Esophagus muscularis mucosa (tissue), 4 donors: ENCODE results near the gene MOXD1. TPM values are rescaled to one million over a fixed set of nuclear protein-coding genes. Genes with fewer than 3 reads are reported as not detected.
"Not testable (repeated sequence)": the region's sequence is repeated elsewhere in the genome, so short reads cannot be mapped to it uniquely, and the experiment has no call there.

ENCODE experiments used
- DNase-seq: peaks from one replicate; pipeline ENCODE4 v3.0.0-alpha.2; 2017; ENCODE audit errors: extremely low spot score
- H3K27ac ChIP-seq, 4 donors: fragments of 200-600 bp; sonication (generic); replicated peaks in 1 of 4; 1 replicate in 3 of 4; 2 replicates in 1 of 4; pipeline ENCODE4 v1.5.1; 2016 to 2019; ENCODE audit warnings: mild to moderate bottlenecking in 1 of 4
- H3K27me3 ChIP-seq, 4 donors: fragments of 200-600 bp; sonication (generic); one replicate each; pipeline versions ENCODE4 v1.5.1 to v1.6.0; 2016 to 2019
- H3K36me3 ChIP-seq, 4 donors: fragments of 200-600 bp; sonication (generic); one replicate each; pipeline ENCODE4 v1.5.1; 2016 to 2019
- H3K4me1 ChIP-seq, 4 donors: fragments of 200-600 bp; sonication (generic); one replicate each; pipeline ENCODE4 v1.5.1; 2016 to 2019
- H3K4me3 ChIP-seq, 4 donors: fragments of 200-600 bp; sonication (generic); 1 replicate in 2 of 4; 2 replicates in 2 of 4; pipeline ENCODE4 v1.5.1; 2016 to 2019; ENCODE audit warnings: mild to moderate bottlenecking in 4 of 4, moderate library complexity in 1 of 4
- H3K9me3 ChIP-seq, 4 donors: fragments of 200-600 bp; sonication (generic); 1 replicate in 3 of 4; 2 replicates in 1 of 4; pipeline ENCODE4 v1.5.1; 2016 to 2019
- CTCF ChIP-seq, 3 experiments: fragments of 200-600 bp in 2 of 3; fragments of 450-650 bp in 1 of 3; sonication (generic) in 2 of 3; IDR thresholded peaks; one replicate each; pipeline ENCODE4 v1.5.1; 2017 to 2019; ENCODE audit warnings: antibody characterized with exemption in 3 of 3, mild to moderate bottlenecking in 2 of 3, moderate library complexity in 1 of 3
- EP300 ChIP-seq: sonication (generic); formaldehyde crosslinking; IDR thresholded peaks from one replicate; pipeline ENCODE4 v1.6.1; 2017; ENCODE audit warnings: antibody characterized with exemption
- POLR2A ChIP-seq: fragments of 450-650 bp; IDR thresholded peaks from one replicate; pipeline ENCODE4 v1.6.1; 2017; ENCODE audit warnings: antibody characterized with exemption, moderate library complexity, mild to moderate bottlenecking, low read depth
- POLR2AphosphoS5 ChIP-seq, 2 donors: sonication (generic); formaldehyde crosslinking; IDR thresholded peaks; one replicate each; pipeline ENCODE4 v1.6.1; 2017; ENCODE audit warnings: antibody characterized with exemption in 2 of 2
- WGBS: methylation state at CpG from one replicate; pipeline ENCODE4 v1.1.5; 2018; 5-methylcytosine and 5-hydroxymethylcytosine counted together
- intact Hi-C: fragments of 100-400 bp; cut with DNase I; formaldehyde crosslinking; loops from one replicate; pipeline ENCODE4 v1.15.1; 2023
- total RNA-seq, 4 donors: library from RNA; depleted of rRNA; stranded (reverse); fragments of >200 nt; gene quantifications; one replicate each; pipeline versions ENCODE4 v1.1.0 to v1.2.1, GENCODE V29; 2016

The MOXD1 gene
- total RNA-seq, 4 donors from 2014 or later = 14.2 to 32.4 (median 23.6) TPM

GRCh38 chr6:132270726-132271402 is 130.4 kb downstream of the MOXD1 start:
- H3K27ac ChIP-seq = no peak overlapping the region
- H3K4me1 ChIP-seq = peaks cover 0 to 18% (median 12%) of the 10 kb centered on the region in 4 donors
- peaks cover 0 to 10% (median 0%) of the 10 kb centered on the region in 4 donors for H3K27me3 ChIP-seq
- no peaks in the 10 kb centered on the region for H3K9me3 ChIP-seq
- 43% methylated on average over 4 of the region's 4 CpGs for WGBS
- no peak for TF ChIP-seq POLR2AphosphoS5 (IDR thresholded peaks at IDR 0.05)
- TF ChIP-seq POLR2A = no peak
- TF ChIP-seq CTCF (IDR thresholded peaks at IDR 0.05) = no peak
- no peak for TF ChIP-seq EP300
- intact Hi-C loops = no loop called here
- H3K4me3 ChIP-seq = no peak overlapping the region
- no peak for DNase-seq
- H3K36me3 ChIP-seq = no peaks in the 10 kb centered on the region

GRCh38 chr6:132268666-132269065 is 132.6 kb downstream of the MOXD1 start:
- H3K27ac ChIP-seq, intact Hi-C loops, DNase-seq, H3K27me3 ChIP-seq, H3K9me3 ChIP-seq, H3K4me3 ChIP-seq, H3K36me3 ChIP-seq: not testable (repeated sequence)
- WGBS = 95% methylated on average over 5 of the region's 5 CpGs
- H3K4me1 ChIP-seq = peaks cover 0 to 18% (median 12%) of the 10 kb centered on the region in 4 donors

GRCh38 chr6:132268209-132268608 is 133.1 kb downstream of the MOXD1 start:
- 46% methylated on average over 2 of the region's 2 CpGs for WGBS

GRCh38 chr6:132265451-132266097 is 135.7 kb downstream of the MOXD1 start:
- Histone ChIP-seq H3K36me3 (no peaks in the 10 kb centered on the region), H3K27me3 (no peaks in the 10 kb centered on the region), H3K4me1 (peaks cover 0 to 14% (median 6%) of the 10 kb centered on the region in 4 donors), H3K4me3 (no peak overlapping the region), H3K27ac (no peak overlapping the region), H3K9me3 (no peaks in the 10 kb centered on the region)
- TF ChIP-seq EP300 (no peak), POLR2A (no peak), CTCF (IDR thresholded peaks at IDR 0.05) (no peak), POLR2AphosphoS5 (IDR thresholded peaks at IDR 0.05) (no peak)
- intact Hi-C loops = no loop called here
- DNase-seq = no peak

More at GRCh38 chr6:132268209-132268608, 133.1 kb downstream of the MOXD1 start:
- Histone ChIP-seq H3K9me3 (no peaks in the 10 kb centered on the region), H3K4me3 (no peak overlapping the region), H3K27ac (no peak overlapping the region), H3K36me3 (no peaks in the 10 kb centered on the region), H3K4me1 (peaks cover 0 to 18% (median 12%) of the 10 kb centered on the region in 4 donors), H3K27me3 (no peaks in the 10 kb centered on the region)
- DNase-seq = no peak
- intact Hi-C loops = no loop called here
- TF ChIP-seq POLR2AphosphoS5 (IDR thresholded peaks at IDR 0.05) (no peak), CTCF (IDR thresholded peaks at IDR 0.05) (no peak), EP300 (no peak), POLR2A (no peak)

GRCh38 chr6:132264021-132264500 is 137.2 kb downstream of the MOXD1 start:
- Histone ChIP-seq H3K36me3 (no peaks in the 10 kb centered on the region), H3K4me1 (peaks cover 0 to 13% (median 5%) of the 10 kb centered on the region in 4 donors), H3K27ac (no peak overlapping the region), H3K9me3 (no peaks in the 10 kb centered on the region), H3K27me3 (no peaks in the 10 kb centered on the region), H3K4me3 (no peak overlapping the region)
- no peak for DNase-seq
- WGBS = 93% methylated on average over 6 of the region's 6 CpGs
- no peak for TF ChIP-seq CTCF (IDR thresholded peaks at IDR 0.05)
- no peak for TF ChIP-seq POLR2AphosphoS5 (IDR thresholded peaks at IDR 0.05)
- TF ChIP-seq EP300 = no peak
- TF ChIP-seq POLR2A = no peak
- intact Hi-C loops = no loop called here
